MCF 10A (cell line): ENCODE results near the gene HM13. TPM values are rescaled to one million over a fixed set of nuclear protein-coding genes. Genes with fewer than 3 reads are reported as not detected.

Experiments used
- BruUV-seq: library from RNA; stranded (reverse); fragments of 400-500 nt; replicated peaks from 2 replicates; lab custom pipeline; 2021; lab: Mats Ljungman, UMichigan
- CTCF ChIA-PET: fragments of 300-600 bp; sonication (Branson Sonifier 250); formaldehyde crosslinking; extraction: SDS; loops from one replicate; lab custom pipeline; 2021; ENCODE audit warnings: antibody characterized with exemption, inconsistent platforms; lab: Yijun Ruan, JAX
- POLR2A ChIA-PET: fragments of 300-600, 350-650 bp; sonication (Branson Sonifier 250); formaldehyde crosslinking; extraction: SDS; loops from one replicate; lab custom pipeline; 2020; ENCODE audit warnings: antibody characterized with exemption, inconsistent platforms; lab: Yijun Ruan, JAX
- DNase-seq: peaks from one replicate; pipeline ENCODE4 v3.0.0-alpha.2; 2018; ENCODE audit not compliant: unreplicated experiment
- H3K27ac Mint-ChIP-seq: one replicate; pipeline ENCODE4 v1.8.0; 2022; ENCODE audit warnings: mild to moderate bottlenecking, low read depth, mixed read lengths; ENCODE audit not compliant: unreplicated experiment
- H3K27me3 Mint-ChIP-seq: one replicate; pipeline ENCODE4 v1.8.0; 2022; ENCODE audit warnings: mixed read lengths; ENCODE audit not compliant: insufficient read depth, unreplicated experiment
- H3K36me3 Mint-ChIP-seq: one replicate; pipeline ENCODE4 v1.8.0; 2022; ENCODE audit warnings: mild to moderate bottlenecking, moderate library complexity, mixed read lengths; ENCODE audit not compliant: insufficient read depth, unreplicated experiment
- H3K4me1 Mint-ChIP-seq: one replicate; pipeline ENCODE4 v1.8.0; 2022; ENCODE audit warnings: mixed read lengths; ENCODE audit not compliant: insufficient read depth, unreplicated experiment
- H3K4me3 Mint-ChIP-seq: one replicate; pipeline ENCODE4 v1.8.0; 2022; ENCODE audit warnings: mild to moderate bottlenecking, moderate library complexity, mixed read lengths; ENCODE audit not compliant: unreplicated experiment
- H3K9me3 Mint-ChIP-seq: one replicate; pipeline ENCODE4 v1.8.0; 2022; ENCODE audit warnings: mixed read lengths; ENCODE audit not compliant: unreplicated experiment
- intact Hi-C: fragments of 100-400 bp; cut with micrococcal nuclease; formaldehyde crosslinking; loops from 2 replicates; pipeline ENCODE4 v1.14.1; 2022
- total RNA-seq: library from RNA; stranded (reverse); gene quantifications from 2 replicates; pipeline ENCODE4 v1.2.3, GENCODE V29; 2022
- TF ChIP-seq, protein P1 (sequence below): fragments of 200-600 bp; IDR thresholded peaks from one replicate; pipeline ENCODE4 v1.8.0; 2022; ENCODE audit warnings: antibody characterized with exemption, mild to moderate bottlenecking; ENCODE audit not compliant: unreplicated experiment

Gene HM13
- total RNA-seq, 1 experiment from 2014 or later, result 276 TPM

DNA sequence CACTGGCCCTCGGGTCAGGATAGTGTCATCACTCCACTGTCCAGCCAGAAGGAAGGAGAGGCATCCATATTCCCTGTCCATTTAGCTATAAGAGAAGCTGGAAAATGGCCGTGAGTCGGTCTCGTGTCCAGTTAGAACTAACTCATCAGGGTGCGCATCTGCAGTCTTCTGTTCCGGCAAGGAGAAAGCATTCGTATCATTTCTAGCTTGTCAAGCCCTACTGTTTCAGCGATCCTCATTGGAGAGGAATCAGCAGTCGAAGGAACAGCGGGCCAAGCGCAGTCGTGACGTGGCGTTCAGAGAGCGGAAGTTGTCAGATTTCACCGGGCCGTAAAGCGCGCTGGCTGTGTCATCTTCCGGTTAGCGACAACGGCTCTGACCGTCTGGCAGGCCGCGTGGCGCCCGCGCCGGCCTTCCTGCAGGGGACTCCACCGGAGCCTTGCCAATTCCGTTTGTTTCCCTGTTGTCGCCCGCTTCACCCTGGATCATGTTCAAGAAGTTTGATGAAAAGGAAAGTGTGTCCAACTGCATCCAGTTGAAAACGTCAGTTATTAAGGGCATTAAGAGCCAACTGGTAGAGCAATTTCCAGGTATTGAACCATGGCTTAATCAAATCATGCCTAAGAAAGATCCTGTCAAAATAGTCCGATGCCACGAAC, 32.9 kb downstream of the HM13 start:
- ChIA-PET CTCF (interaction anchor here (0.6 to 21.4 kb wide), 13 partner anchors 9 to 1472 kb away, joined by 3 to 278 read pairs (median 5); partner anchors contain the start of gene HM13), POLR2A (interaction anchor here (0.7 to 3.8 kb wide), 25 partner anchors 8 to 562 kb away, joined by 3 to 32 read pairs (median 5); partner anchors contain the start of genes BCL2L1, ID1 and TPX2)
- Mint-ChIP-seq H3K4me1 (peaks cover 14% of the 10 kb centered on the region), H3K27ac (peak overlapping the region; percentile 97), H3K36me3 (peaks cover 76% of the 10 kb centered on the region), H3K4me3 (peak overlapping the region; percentile 82), H3K27me3 (no peaks in the 10 kb centered on the region), H3K9me3 (no peaks in the 10 kb centered on the region)
- DNase-seq, result peak; percentile 87
- BruUV-seq, result TSS peak; percentile 94
- intact Hi-C loops, result no loop called here
- TF ChIP-seq, protein P1, sequence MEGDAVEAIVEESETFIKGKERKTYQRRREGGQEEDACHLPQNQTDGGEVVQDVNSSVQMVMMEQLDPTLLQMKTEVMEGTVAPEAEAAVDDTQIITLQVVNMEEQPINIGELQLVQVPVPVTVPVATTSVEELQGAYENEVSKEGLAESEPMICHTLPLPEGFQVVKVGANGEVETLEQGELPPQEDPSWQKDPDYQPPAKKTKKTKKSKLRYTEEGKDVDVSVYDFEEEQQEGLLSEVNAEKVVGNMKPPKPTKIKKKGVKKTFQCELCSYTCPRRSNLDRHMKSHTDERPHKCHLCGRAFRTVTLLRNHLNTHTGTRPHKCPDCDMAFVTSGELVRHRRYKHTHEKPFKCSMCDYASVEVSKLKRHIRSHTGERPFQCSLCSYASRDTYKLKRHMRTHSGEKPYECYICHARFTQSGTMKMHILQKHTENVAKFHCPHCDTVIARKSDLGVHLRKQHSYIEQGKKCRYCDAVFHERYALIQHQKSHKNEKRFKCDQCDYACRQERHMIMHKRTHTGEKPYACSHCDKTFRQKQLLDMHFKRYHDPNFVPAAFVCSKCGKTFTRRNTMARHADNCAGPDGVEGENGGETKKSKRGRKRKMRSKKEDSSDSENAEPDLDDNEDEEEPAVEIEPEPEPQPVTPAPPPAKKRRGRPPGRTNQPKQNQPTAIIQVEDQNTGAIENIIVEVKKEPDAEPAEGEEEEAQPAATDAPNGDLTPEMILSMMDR, result no peak

DNA sequence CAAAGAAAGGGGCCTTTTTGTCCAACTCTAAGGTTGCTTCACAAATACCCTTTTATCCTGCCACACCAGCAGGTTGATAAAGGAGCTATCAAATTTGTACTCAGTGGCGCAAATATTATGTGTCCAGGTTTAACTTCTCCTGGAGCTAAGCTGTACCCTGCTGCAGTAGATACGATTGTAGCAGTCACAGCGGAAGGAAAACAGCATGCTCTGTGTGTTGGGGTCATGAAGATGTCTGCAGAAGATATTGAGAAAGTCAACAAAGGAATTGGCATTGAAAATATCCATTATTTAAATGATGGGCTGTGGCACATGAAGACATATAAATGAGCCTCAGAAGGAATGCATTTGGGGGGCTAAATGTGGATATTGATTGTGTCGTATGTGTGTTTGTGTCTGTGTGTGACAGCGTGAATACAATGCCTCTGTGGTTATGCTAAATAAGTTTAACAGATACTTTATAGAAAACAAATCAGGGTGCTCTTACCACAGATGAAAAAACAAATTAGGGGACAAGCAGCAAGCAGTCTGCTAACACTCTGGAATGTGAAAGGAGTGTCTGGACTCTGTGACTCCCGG, 33.6 kb downstream of the HM13 start:
- H3K4me3 Mint-ChIP-seq, result peak overlapping the region; percentile 82
- CTCF ChIA-PET, result interaction anchor here (0.6 to 21.4 kb wide), 9 partner anchors 11 to 365 kb away, joined by 3 to 278 read pairs (median 5); partner anchors contain the start of gene HM13
- H3K36me3 Mint-ChIP-seq, result peaks cover 76% of the 10 kb centered on the region
- peak overlapping the region; percentile 97 for H3K27ac Mint-ChIP-seq
- POLR2A ChIA-PET, result interaction anchor here (0.6 to 3.8 kb wide), 23 partner anchors 9 to 809 kb away, joined by 3 to 32 read pairs (median 5); partner anchors contain the start of genes ID1 and TPX2
- H3K4me1 Mint-ChIP-seq, result peaks cover 14% of the 10 kb centered on the region
- DNase-seq, result no peak
- intact Hi-C loops, result no loop called here
- TSS peak; percentile 70 for BruUV-seq
- TF ChIP-seq, protein P1, result no peak
- H3K27me3 Mint-ChIP-seq, result no peaks in the 10 kb centered on the region
- no peaks in the 10 kb centered on the region for H3K9me3 Mint-ChIP-seq

DNA sequence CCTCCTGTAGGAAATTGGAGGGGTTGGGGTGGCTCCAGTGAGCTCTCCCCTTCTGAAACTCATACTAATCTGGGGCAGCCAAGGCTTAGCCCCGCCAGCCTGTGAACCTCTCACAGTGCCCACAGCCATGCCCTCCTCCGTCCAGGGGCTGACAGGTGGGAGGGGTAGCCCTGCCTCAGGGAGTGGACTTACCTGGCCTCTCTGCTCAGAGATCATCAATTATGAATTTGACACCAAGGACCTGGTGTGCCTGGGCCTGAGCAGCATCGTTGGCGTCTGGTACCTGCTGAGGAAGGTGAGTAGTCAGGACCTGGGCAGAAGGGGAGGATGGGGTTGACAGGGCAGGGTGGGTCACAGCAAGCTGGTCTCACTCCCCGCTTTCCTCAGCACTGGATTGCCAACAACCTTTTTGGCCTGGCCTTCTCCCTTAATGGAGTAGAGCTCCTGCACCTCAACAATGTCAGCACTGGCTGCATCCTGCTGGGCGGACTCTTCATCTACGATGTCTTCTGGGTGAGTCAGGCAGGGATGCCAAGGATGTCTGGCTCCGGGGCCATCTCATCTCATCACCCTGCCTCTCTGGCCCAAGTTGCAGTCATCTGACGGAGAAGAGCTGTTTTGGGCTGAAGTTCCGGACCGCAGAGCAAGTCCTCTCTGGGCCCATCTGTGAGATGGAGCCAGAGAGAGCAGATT, 34.7 kb downstream of the HM13 start:
- no peak overlapping the region for H3K27ac Mint-ChIP-seq
- H3K4me1 Mint-ChIP-seq, result peaks cover 14% of the 10 kb centered on the region
- H3K4me3 Mint-ChIP-seq, result peak overlapping the region; percentile 82
- CTCF ChIA-PET, result interaction anchor here (0.6 to 21.4 kb wide), 8 partner anchors 10 to 364 kb away, joined by 3 to 278 read pairs (median 4); partner anchors contain the start of genes DEFB118 and HM13
- H3K27me3 Mint-ChIP-seq, result no peaks in the 10 kb centered on the region
- BruUV-seq, result no TSS peak
- TF ChIP-seq, protein P1, result no peak
- peaks cover 74% of the 10 kb centered on the region for H3K36me3 Mint-ChIP-seq
- H3K9me3 Mint-ChIP-seq, result no peaks in the 10 kb centered on the region
- intact Hi-C loops, result no loop called here
- no peak for DNase-seq
- POLR2A ChIA-PET, result interaction anchor here (0.6 to 3.8 kb wide), 13 partner anchors 7 to 178 kb away, joined by 3 to 32 read pairs (median 14); partner anchors contain the start of gene ID1
